ENCODE results near the gene DDIT4.

The DDIT4 gene

GRCh38 chr10:72322030-72322279 lies 48.2 kb downstream of the DDIT4 start:
- TF ChIP-seq CTCF (IDR thresholded peaks at IDR 0.05; ENCODE audit: low read length, missing control alignments), result no peak
- H3K4me3 ChIP-seq (replicated peaks; ENCODE audit: low read depth, low read length), result no peak overlapping the region
- DNase-seq (ENCODE audit: low read depth), result no peak

- TF ChIP-seq CTCF (IDR thresholded peaks at IDR 0.05; ENCODE audit: low read length, missing control alignments), result no peak
- no peak overlapping the region for H3K4me3 ChIP-seq (replicated peaks; ENCODE audit: low read depth, low read length)
- DNase-seq (ENCODE audit: low read depth), result no peak
These were observed 48.7 kb downstream of the DDIT4 start for GRCh38 chr10:72322280-72323058.

GRCh38 chr10:72323108-72323749 lies 49.5 kb downstream of the DDIT4 start:
- DNase-seq (ENCODE audit: low read depth), result no peak
- no peak overlapping the region for H3K4me3 ChIP-seq (replicated peaks; ENCODE audit: low read depth, low read length)
- TF ChIP-seq CTCF (IDR thresholded peaks at IDR 0.05; ENCODE audit: low read length, missing control alignments), result no peak

GRCh38 chr10:72323771-72324191 lies 50.1 kb downstream of the DDIT4 start:
- H3K4me3 ChIP-seq (replicated peaks; ENCODE audit: low read depth, low read length), result no peak overlapping the region
- no peak for TF ChIP-seq CTCF (IDR thresholded peaks at IDR 0.05; ENCODE audit: low read length, missing control alignments)
- DNase-seq (ENCODE audit: low read depth), result no peak
